ENCODE measurements around the gene TBP.
"Not testable (repeated sequence)": the region's sequence is repeated elsewhere in the genome, so short reads cannot be mapped to it uniquely, and the experiment has no call there.

GRCh38 chr6:170609225-170609624 is 55.1 kb downstream of the TBP start:
- TF ChIP-seq, protein P1, sequence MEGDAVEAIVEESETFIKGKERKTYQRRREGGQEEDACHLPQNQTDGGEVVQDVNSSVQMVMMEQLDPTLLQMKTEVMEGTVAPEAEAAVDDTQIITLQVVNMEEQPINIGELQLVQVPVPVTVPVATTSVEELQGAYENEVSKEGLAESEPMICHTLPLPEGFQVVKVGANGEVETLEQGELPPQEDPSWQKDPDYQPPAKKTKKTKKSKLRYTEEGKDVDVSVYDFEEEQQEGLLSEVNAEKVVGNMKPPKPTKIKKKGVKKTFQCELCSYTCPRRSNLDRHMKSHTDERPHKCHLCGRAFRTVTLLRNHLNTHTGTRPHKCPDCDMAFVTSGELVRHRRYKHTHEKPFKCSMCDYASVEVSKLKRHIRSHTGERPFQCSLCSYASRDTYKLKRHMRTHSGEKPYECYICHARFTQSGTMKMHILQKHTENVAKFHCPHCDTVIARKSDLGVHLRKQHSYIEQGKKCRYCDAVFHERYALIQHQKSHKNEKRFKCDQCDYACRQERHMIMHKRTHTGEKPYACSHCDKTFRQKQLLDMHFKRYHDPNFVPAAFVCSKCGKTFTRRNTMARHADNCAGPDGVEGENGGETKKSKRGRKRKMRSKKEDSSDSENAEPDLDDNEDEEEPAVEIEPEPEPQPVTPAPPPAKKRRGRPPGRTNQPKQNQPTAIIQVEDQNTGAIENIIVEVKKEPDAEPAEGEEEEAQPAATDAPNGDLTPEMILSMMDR (IDR thresholded peaks at IDR 0.05) = not testable (repeated sequence)
- TF ChIP-seq ZFX (IDR thresholded peaks at IDR 0.05; ENCODE audit: borderline replicate concordance) = not testable (repeated sequence)

All from 22Rv1 (cell line).